ENCODE measurements around the gene KCNQ1.

Gene KCNQ1

DNA sequence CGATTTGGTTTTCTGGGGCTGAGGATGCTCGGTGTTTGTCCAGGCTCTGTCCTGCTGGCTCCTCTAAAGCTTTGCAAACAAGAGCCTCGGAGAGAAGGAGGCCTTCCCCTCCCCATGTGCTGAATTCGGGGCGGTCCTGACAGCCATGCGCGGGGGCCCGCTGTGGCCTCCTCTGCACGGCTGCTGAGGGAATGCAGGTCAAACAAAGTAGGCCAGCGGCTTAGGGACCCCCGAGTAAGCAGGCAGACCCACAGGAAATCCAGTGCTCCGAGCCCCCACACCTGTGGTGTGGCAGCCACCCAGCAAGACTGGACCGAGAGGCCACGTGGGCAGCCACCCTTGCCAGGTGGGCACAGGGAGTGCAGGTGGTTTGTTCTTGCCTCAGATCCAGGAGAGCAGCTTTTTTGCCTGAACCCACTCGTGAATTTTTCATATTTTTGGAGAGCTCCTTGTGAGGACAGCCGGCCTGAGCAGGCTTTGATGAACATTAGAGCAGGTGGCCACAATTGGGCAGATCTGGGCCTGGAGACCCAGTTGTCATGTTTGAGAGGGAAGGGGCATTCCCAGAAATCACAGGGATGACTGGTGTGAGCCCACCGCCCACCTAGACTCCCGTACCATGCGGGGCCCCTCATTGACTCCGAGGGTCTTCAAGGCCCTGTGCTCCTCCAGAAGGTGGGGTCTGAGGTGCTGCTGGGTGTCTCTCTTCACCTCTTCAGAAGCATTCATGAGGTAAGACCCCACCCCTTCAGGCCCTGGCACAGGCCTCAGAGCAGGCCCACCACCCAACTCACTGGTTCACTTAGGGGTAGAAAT lies 298.0 kb downstream of the KCNQ1 start:
- no peak for DNase-seq

GRCh38 chr11:2743427-2744110 lies 298.8 kb downstream of the KCNQ1 start:
- no peak for DNase-seq

DNA sequence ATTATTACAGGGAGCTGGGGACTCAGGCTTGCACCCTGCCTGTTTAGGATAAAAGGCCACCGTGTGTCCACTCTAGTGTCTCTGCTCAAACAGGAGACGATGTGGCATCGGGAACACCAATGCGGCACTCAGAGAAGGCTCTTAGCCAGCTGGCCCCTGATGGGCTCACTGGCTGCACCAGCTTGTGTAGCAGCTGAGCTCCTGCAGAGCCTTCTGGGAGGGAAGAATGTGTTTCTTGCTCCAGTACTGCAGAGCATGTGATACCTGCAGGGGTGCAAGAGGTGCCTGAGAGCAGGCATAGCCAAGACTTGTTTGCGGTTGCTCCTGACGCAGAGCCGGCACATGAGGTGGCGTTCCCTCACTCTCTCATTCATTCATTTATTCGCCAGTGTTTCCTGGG lies 299.4 kb downstream of the KCNQ1 start:
- DNase-seq, result no peak

GRCh38 chr11:2745511-2745910 lies 300.7 kb downstream of the KCNQ1 start:
- DNase-seq, result no peak

DNA sequence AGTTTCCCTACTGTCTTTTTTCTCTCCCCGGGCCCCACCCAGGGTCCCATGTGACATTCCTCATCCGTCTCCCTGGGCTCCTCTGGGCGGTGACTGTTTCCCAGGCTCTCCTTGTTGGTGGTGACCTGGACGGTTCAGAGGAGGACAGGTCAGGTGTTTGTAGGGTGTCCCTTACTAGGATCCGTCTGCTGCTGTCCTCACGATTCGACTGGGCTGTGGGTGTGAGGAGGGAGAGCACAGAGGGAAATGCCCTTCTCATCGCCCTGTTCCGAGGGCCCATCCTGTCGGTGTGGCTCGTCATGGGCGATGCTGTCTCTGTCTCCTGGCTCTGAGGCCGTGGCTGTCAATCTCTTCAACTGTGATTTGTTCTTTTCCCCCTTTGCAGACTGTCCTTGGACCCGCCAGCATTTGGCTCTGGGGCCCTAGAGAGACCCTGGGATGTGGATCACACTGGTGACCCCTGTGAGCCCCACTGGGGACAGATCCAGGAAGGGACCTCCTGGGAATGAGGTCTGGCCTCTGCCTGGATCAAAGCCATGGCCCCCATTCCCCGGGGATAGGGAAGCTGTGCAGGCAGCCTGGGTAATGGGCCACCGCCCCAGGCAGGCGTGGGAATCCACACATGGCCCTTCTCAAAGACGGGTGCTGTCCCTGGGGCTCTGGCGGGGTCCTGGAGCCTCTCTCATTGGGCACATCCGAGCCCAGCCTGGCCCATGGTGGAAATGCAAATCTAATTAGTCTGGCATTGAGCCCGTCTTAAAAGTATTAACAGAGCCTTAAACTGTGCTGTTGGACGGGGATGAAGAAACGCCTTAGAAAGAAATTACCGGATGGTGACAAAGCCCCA lies 301.8 kb downstream of the KCNQ1 start:
- DNase-seq, result no peak

GRCh38 chr11:2747248-2748027 lies 302.6 kb downstream of the KCNQ1 start:
- DNase-seq, result no peak

GRCh38 chr11:2748061-2748813 lies 303.4 kb downstream of the KCNQ1 start:
- DNase-seq, result no peak

- no peak for DNase-seq
Measured at GRCh38 chr11:2748814-2749554, 304.2 kb downstream of the KCNQ1 start.

GRCh38 chr11:2750101-2750681 lies 305.4 kb downstream of the KCNQ1 start:
- no peak for DNase-seq

DNA sequence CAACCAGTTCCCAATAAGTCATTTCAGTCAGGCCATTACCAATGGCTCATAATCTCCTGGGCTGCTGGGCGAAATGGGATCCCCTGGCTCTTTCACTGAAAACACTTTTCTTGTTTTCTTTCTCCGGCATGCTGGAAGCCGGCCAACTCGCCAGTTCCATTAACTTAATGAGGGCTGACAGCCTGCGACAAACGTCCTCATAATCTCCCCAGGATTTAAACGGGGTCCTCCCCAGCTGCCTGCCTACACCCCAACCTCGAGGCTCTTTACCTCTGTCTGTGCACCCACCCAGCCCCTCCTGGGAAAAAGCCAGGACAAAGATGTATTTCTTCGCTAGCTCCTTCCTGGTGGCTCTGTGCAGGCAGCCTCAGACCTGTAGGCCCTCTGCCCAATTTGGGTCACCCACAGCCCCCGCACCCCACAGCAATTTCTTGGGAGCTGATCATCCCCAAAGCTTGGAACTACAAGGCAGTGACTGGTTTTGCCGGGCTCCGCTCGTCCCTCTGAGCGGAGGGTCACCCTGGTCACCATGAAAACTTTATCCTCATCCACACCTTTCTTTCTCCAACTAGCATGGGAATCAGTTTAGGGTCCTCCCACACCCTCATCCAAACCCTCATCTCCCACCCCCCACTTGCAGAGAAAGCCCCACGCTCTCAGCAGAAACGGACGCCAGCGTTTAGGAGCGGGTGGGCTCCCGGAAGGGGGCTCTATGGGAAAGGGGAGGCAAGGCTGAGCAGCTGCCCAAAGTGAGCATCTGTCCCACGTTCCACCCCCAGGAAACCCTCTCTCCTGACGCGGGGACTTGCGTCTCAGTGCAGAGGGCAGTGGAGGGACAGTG lies 306.1 kb downstream of the KCNQ1 start:
- DNase-seq, result peak; percentile 19

DNA sequence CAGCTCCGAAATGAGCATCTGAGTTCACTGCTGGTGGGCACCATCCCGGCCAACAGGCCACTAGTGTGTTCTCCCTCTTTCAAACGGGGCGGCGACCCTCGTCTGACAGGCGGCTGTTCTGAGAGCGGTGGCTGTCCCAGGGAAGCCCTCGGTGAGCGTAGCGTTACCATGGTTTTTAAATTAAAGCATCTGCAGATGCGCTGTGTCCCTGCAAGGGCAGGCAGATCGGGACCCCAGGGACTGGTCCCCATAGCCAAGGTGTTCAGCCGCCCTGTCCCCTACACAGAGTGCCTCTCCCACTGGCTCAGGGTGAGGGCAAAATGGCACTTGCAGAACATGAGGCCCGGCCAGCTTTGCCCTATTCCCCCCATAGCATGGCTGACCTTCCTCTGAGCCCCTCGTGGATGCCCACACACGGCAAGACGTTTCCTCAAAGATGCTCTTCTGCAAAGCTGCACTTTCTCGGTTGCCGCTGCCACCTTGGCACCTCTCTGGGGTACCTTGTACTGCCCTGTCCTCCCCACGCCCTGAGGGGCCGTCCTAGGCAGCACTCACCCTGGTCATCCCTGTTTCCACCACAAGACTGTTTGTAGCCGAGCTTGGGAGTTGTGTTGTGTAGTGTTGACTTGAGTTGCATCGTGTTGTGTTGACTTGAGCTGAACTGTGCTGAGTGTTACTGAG lies 306.9 kb downstream of the KCNQ1 start:
- DNase-seq, result no peak

DNA sequence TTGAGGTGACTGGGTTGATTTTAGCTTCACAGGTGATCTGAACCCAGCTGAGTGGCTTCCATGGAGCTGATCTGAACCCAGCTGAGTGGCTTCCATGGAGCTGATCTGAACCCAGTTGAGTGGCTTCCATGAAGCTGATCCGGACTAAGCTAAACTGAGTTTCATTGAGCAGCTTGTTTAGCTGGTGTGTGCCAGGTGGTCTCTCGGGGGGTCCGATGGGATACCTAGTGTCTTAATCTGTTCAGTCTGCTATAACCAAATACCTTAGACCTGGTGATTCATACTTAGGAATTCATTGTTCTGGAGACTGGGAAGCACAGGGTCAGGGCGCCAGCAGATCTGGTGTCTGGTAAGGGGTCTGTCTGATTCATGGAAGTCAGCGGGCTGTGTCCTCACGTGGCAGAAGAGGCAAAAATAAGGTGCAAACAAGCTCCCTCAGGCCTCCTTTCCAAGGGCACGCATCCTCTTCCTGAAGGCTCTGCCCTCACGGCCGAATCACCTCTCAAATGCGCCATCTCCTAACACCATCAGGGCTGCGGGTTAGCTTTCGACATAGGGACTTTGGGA lies 307.5 kb downstream of the KCNQ1 start:
- DNase-seq, result no peak

DNA sequence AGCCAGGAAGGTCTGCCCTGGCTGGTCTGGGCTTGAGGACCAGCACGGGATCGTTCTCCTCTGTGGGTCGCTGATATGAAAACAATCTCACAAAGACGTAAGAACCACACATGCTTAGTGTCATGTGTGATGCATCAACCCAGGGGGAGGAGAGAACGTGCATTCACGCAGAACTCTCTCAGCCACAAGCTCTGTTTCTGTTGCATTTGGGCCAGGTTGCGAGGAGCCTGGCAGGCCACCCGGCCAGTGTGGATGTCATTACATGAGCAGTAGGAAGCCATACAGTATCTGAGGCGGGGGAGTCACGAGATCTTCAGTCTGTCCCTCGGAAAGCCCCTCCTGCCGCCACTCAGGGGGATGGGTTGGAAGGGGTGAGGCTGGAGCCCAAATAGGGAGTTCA lies 308.1 kb downstream of the KCNQ1 start:
- no peak for DNase-seq

GRCh38 chr11:2754008-2754407 lies 309.2 kb downstream of the KCNQ1 start:
- DNase-seq, result no peak

- DNase-seq, result no peak
Measured at GRCh38 chr11:2755071-2755470, 310.3 kb downstream of the KCNQ1 start.

DNA sequence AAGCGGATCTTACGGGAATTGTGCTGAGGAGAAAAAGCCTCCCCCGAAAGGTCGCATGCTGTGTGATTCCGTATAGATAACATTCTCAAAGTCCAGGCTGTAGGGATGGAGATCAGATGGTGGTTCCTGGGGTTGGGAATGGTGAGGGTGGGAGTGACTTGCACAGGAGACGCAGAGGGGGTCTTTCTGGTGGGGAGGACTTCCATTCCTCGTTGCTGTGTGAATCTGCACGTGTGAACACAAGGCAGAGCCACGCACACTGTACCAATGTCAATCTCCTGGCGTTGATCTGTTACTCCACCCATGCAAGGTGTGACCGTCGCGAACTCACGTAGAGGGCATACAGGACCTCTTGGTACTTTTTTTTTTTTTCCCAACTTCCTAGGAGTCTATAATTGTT lies 313.9 kb downstream of the KCNQ1 start:
- no peak for DNase-seq

- DNase-seq, result no peak
Measured at GRCh38 chr11:2759228-2760195, 314.7 kb downstream of the KCNQ1 start.
